Astrocyte (in vitro differentiated cells and primary cell): ENCODE results near the gene RNF111. TPM values are rescaled to one million over a fixed set of nuclear protein-coding genes. Genes with fewer than 3 reads are reported as not detected.
A peak's percentile ranks its signal among the peaks of the same experiment; 100 is the strongest.
"Not testable (repeated sequence)": the region's sequence is repeated elsewhere in the genome, so short reads cannot be mapped to it uniquely, and the experiment has no call there.

Source experiments
- DNase-seq: peaks from one replicate; pipeline ENCODE4 v3.0.0-alpha.2; 2010; ENCODE audit warnings: low read depth
- FAIRE-seq: peaks from 2 replicates; lab custom pipeline; 2011; peaks lifted over from hg19 to GRCh38; lab: Jason Lieb, UNC
- H2AFZ ChIP-seq: 2 replicates; pipeline ENCODE4 v1.6.0; 2012; ENCODE audit warnings: low read depth, low read length, inconsistent platforms
- H3K27ac ChIP-seq: 2 replicates; pipeline ENCODE4 v1.5.1; 2011; ENCODE audit warnings: low read depth, low read length, inconsistent platforms
- H3K27me3 ChIP-seq: 2 replicates; pipeline ENCODE4 v1.6.0; 2011; ENCODE audit warnings: low read length, inconsistent platforms; ENCODE audit not compliant: insufficient read depth
- H3K36me3 ChIP-seq: 2 replicates; pipeline ENCODE4 v1.5.1; 2011; ENCODE audit warnings: low read length, inconsistent platforms; ENCODE audit not compliant: insufficient read depth
- H3K4me1 ChIP-seq: 2 replicates; pipeline ENCODE4 v1.5.1; 2011; ENCODE audit warnings: low read length, inconsistent platforms; ENCODE audit not compliant: insufficient read depth
- H3K4me2 ChIP-seq: 2 replicates; pipeline ENCODE4 v1.6.0; 2012; ENCODE audit warnings: low read length, inconsistent platforms
- H3K4me3 ChIP-seq: 2 replicates; pipeline ENCODE4 v1.5.1; 2011; ENCODE audit warnings: low read depth, mild to moderate bottlenecking, low read length, inconsistent platforms; ENCODE audit not compliant: insufficient read depth
- H3K79me2 ChIP-seq: 2 replicates; pipeline ENCODE4 v1.6.0; 2012; ENCODE audit warnings: mild to moderate bottlenecking, low read length, inconsistent platforms; ENCODE audit not compliant: insufficient read depth
- H3K9ac ChIP-seq: 2 replicates; pipeline ENCODE4 v1.6.0; 2012; ENCODE audit warnings: mild to moderate bottlenecking, low read length, inconsistent platforms
- H3K9me3 ChIP-seq: 2 replicates; pipeline ENCODE4 v1.5.1; 2012; ENCODE audit warnings: low read depth, mild to moderate bottlenecking, low read length, inconsistent platforms; ENCODE audit not compliant: insufficient read depth
- H4K20me1 ChIP-seq: 2 replicates; pipeline ENCODE4 v1.6.0; 2012; ENCODE audit warnings: low read length, inconsistent platforms; ENCODE audit not compliant: insufficient read depth
- H3K27ac Mint-ChIP-seq: one replicate; pipeline ENCODE4 v1.8.0; 2021; ENCODE audit warnings: mild to moderate bottlenecking, mixed read lengths; ENCODE audit not compliant: unreplicated experiment
- H3K27me3 Mint-ChIP-seq: one replicate; pipeline ENCODE4 v1.8.0; 2021; ENCODE audit warnings: low read depth, mixed read lengths; ENCODE audit not compliant: unreplicated experiment
- H3K36me3 Mint-ChIP-seq: one replicate; pipeline ENCODE4 v1.8.0; 2021; ENCODE audit warnings: low read depth, mixed read lengths; ENCODE audit not compliant: unreplicated experiment
- H3K4me1 Mint-ChIP-seq: one replicate; pipeline ENCODE4 v1.8.0; 2021; ENCODE audit warnings: low read depth, mixed read lengths; ENCODE audit not compliant: unreplicated experiment
- H3K4me3 Mint-ChIP-seq: one replicate; pipeline ENCODE4 v1.8.0; 2021; ENCODE audit warnings: mild to moderate bottlenecking, moderate library complexity, mixed read lengths; ENCODE audit not compliant: unreplicated experiment
- H3K9me3 Mint-ChIP-seq: one replicate; pipeline ENCODE4 v1.8.0; 2021; ENCODE audit warnings: mild to moderate bottlenecking, mixed read lengths; ENCODE audit not compliant: unreplicated experiment
- CTCF ChIP-seq: IDR thresholded peaks from 2 replicates; pipeline ENCODE4 v1.5.1; 2011; ENCODE audit warnings: low read depth, mild to moderate bottlenecking, inconsistent platforms, low read length, moderate library complexity; ENCODE audit not compliant: insufficient read depth
- EZH2 ChIP-seq: IDR thresholded peaks from 2 replicates; pipeline ENCODE4 v1.6.1; 2012; ENCODE audit warnings: mild to moderate bottlenecking, low read length, inconsistent platforms; ENCODE audit not compliant: insufficient read depth
- total RNA-seq: library from RNA; stranded (reverse); gene quantifications from 2 replicates; pipeline ENCODE4 v1.2.1, GENCODE V29; 2021

Gene RNF111
- total RNA-seq, 1 donor from 2014 or later, result 44.1 TPM

- FAIRE-seq, result no peak
- H3K36me3 ChIP-seq, result peaks cover 26% of the 10 kb centered on the region
- no peak overlapping the region for H3K27ac ChIP-seq
- H3K9me3 ChIP-seq, result no peaks in the 10 kb centered on the region
- no peaks in the 10 kb centered on the region for H3K4me1 ChIP-seq
- Mint-ChIP-seq H3K36me3 (peaks cover 7% of the 10 kb centered on the region), H3K27ac (peak overlapping the region; percentile 18), H3K4me3 (no peak overlapping the region), H3K27me3 (no peaks in the 10 kb centered on the region), H3K4me1 (peaks cover 5% of the 10 kb centered on the region), H3K9me3 (peaks cover 1% of the 10 kb centered on the region)
- H3K79me2 ChIP-seq, result peaks cover 4% of the 10 kb centered on the region
- no peak for DNase-seq
- TF ChIP-seq EZH2, result no peak
- TF ChIP-seq CTCF, result no peak
- H2AFZ ChIP-seq, result no peak overlapping the region
- no peak overlapping the region for H3K4me2 ChIP-seq
- H3K27me3 ChIP-seq, result no peaks in the 10 kb centered on the region
- H3K9ac ChIP-seq, result no peak overlapping the region
- no peak overlapping the region for H3K4me3 ChIP-seq
- peaks cover 24% of the 10 kb centered on the region for H4K20me1 ChIP-seq
Measured at GRCh38 chr15:59143281-59143680, 155.8 kb downstream of the RNF111 start.

- not testable (repeated sequence) for DNase-seq, H3K27ac Mint-ChIP-seq, H3K4me1 Mint-ChIP-seq, H3K4me2 ChIP-seq, H3K27me3 ChIP-seq, H3K9ac ChIP-seq, H3K27ac ChIP-seq, FAIRE-seq, H2AFZ ChIP-seq, H3K27me3 Mint-ChIP-seq, H3K36me3 Mint-ChIP-seq, H3K9me3 ChIP-seq, H3K79me2 ChIP-seq, H3K9me3 Mint-ChIP-seq, H3K4me1 ChIP-seq, H3K4me3 ChIP-seq, H3K4me3 Mint-ChIP-seq
- TF ChIP-seq CTCF, result peak; percentile 17
- Histone ChIP-seq H4K20me1 (peaks cover 19% of the 10 kb centered on the region), H3K36me3 (peaks cover 21% of the 10 kb centered on the region)
Measured at GRCh38 chr15:59144594-59144993, 157.1 kb downstream of the RNF111 start.

Other genes starting within 250 kb of the RNF111 start
- 243 and 254 TPM in 2 replicates for gene ADAM10, start 238.0 kb upstream of the RNF111 start, total RNA-seq
- 20.9 and 24.5 TPM in 2 replicates for gene MINDY2, start 216.4 kb upstream of the RNF111 start, total RNA-seq
- gene SLTM, start 54.0 kb upstream of the RNF111 start, total RNA-seq, result 52.4 and 68.2 TPM in 2 replicates
- 5.9 and 7.9 TPM in 2 replicates for gene CCNB2, start 117.5 kb downstream of the RNF111 start, total RNA-seq
- gene LDHAL6B, start 219.2 kb downstream of the RNF111 start, total RNA-seq, result not detected in 2 replicates